Measurements from ENCODE around the gene STRN3.

The STRN3 gene

DNA sequence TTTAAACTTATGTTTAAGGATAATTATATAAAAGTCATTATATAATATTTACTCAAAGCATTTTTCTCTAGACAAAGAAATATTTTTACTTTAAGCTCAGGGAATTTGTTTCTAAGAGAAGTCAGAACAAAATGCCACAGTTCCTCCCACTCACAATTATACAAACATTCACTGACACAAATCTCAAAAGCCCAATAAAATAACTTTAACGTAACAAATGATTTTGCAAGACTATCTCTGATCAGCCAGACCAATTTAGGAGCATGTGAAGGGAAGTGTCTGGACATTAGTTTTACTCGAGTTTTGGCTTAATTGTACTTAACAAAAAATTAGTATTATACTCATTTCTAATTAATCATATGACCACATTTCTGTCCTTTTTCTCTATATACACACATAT lies 110.6 kb downstream of the STRN3 start (continued):
- TF ChIP-seq PATZ1 (CRISPR knock-in tag; IDR thresholded peaks at IDR 0.05; ENCODE audit: borderline replicate concordance) = no peak

- TF ChIP-seq CREB5 (CRISPR knock-in tag; IDR thresholded peaks at IDR 0.05; ENCODE audit: low read depth) (no peak), ZNF70 (CRISPR knock-in tag; IDR thresholded peaks at IDR 0.05) (no peak), ISL1 (CRISPR knock-in tag; IDR thresholded peaks at IDR 0.05) (no peak), ZFP3 (CRISPR knock-in tag; IDR thresholded peaks at IDR 0.05) (no peak), PATZ1 (CRISPR knock-in tag; IDR thresholded peaks at IDR 0.05; ENCODE audit: borderline replicate concordance) (no peak), ZNF8 (CRISPR knock-in tag; IDR thresholded peaks at IDR 0.05) (no peak), PPARA (CRISPR knock-in tag; IDR thresholded peaks at IDR 0.05; ENCODE audit: borderline replicate concordance) (no peak), ZNF565 (CRISPR knock-in tag; conservative IDR thresholded peaks at IDR 0.05; ENCODE audit: low read depth) (no peak)
- no peak for ATAC-seq
Measured at GRCh38 chr14:30914812-30915211, 111.4 kb downstream of the STRN3 start.

DNA sequence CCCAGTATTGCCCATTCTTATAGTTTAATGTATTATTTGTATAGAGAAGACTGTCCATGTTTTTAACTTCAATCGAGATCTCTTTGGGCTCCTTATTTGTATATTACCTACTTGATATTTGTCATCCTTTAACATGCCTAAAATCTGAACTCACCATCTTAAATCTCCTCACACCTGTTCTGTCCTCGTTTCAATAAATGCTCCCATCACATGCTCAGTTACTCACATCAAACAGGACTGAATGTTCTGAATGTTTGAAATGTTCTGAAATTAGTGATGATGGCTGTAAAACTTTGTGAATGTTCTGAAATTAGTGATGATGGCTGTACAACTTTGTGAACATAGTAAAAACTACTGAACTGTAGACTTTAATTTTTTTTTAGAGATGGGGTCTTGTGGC lies 117.4 kb downstream of the STRN3 start:
- ATAC-seq = no peak
- TF ChIP-seq RARB (CRISPR knock-in tag; IDR thresholded peaks at IDR 0.05) (no peak), ZNF70 (CRISPR knock-in tag; IDR thresholded peaks at IDR 0.05) (no peak), TSHZ2 (CRISPR knock-in tag; IDR thresholded peaks at IDR 0.05) (no peak), CREB5 (CRISPR knock-in tag; IDR thresholded peaks at IDR 0.05; ENCODE audit: low read depth) (no peak), OSR1 (CRISPR knock-in tag; IDR thresholded peaks at IDR 0.05) (no peak), ARNTL (CRISPR knock-in tag; IDR thresholded peaks at IDR 0.05; ENCODE audit: borderline replicate concordance, low read depth) (no peak), CSDC2 (CRISPR knock-in tag; IDR thresholded peaks at IDR 0.05) (no peak), PATZ1 (CRISPR knock-in tag; IDR thresholded peaks at IDR 0.05; ENCODE audit: borderline replicate concordance) (no peak), TCF4 (CRISPR knock-in tag; IDR thresholded peaks at IDR 0.05; ENCODE audit: borderline replicate concordance) (no peak), SNAI2 (CRISPR knock-in tag; IDR thresholded peaks at IDR 0.05) (no peak), GLIS3 (CRISPR knock-in tag; IDR thresholded peaks at IDR 0.05) (no peak), ZC3H10 (CRISPR knock-in tag; IDR thresholded peaks at IDR 0.05) (no peak), BACH2 (CRISPR knock-in tag; IDR thresholded peaks at IDR 0.05; ENCODE audit: borderline replicate concordance) (no peak), ESRRG (CRISPR knock-in tag; IDR thresholded peaks at IDR 0.05) (no peak), ZFP3 (CRISPR knock-in tag; IDR thresholded peaks at IDR 0.05) (no peak), ZFP30 (CRISPR knock-in tag; IDR thresholded peaks at IDR 0.05) (no peak), ZNF565 (CRISPR knock-in tag; conservative IDR thresholded peaks at IDR 0.05; ENCODE audit: low read depth) (no peak), ZNF8 (CRISPR knock-in tag; IDR thresholded peaks at IDR 0.05) (no peak)
- TF ChIP-seq, protein P1, sequence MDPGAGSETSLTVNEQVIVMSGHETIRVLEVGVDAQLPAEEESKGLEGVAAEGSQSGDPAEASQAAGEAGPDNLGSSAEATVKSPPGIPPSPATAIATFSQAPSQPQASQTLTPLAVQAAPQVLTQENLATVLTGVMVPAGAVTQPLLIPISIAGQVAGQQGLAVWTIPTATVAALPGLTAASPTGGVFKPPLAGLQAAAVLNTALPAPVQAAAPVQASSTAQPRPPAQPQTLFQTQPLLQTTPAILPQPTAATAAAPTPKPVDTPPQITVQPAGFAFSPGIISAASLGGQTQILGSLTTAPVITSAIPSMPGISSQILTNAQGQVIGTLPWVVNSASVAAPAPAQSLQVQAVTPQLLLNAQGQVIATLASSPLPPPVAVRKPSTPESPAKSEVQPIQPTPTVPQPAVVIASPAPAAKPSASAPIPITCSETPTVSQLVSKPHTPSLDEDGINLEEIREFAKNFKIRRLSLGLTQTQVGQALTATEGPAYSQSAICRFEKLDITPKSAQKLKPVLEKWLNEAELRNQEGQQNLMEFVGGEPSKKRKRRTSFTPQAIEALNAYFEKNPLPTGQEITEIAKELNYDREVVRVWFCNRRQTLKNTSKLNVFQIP (CRISPR knock-in tag; IDR thresholded peaks at IDR 0.05; ENCODE audit: borderline replicate concordance, low read depth) = no peak
- TF ChIP-seq, protein P2, sequence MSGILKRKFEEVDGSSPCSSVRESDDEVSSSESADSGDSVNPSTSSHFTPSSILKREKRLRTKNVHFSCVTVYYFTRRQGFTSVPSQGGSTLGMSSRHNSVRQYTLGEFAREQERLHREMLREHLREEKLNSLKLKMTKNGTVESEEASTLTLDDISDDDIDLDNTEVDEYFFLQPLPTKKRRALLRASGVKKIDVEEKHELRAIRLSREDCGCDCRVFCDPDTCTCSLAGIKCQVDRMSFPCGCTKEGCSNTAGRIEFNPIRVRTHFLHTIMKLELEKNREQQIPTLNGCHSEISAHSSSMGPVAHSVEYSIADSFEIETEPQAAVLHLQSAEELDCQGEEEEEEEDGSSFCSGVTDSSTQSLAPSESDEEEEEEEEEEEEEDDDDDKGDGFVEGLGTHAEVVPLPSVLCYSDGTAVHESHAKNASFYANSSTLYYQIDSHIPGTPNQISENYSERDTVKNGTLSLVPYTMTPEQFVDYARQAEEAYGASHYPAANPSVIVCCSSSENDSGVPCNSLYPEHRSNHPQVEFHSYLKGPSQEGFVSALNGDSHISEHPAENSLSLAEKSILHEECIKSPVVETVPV (CRISPR knock-in tag; IDR thresholded peaks at IDR 0.05) = no peak

Data from SK-N-SH treated with all-trans-retinoic acid at 6 μM for 48 hours (cell line).